MM.1S (cell line): ENCODE data around the gene CFAP58.

Experiments used
- DNase-seq: peaks from one replicate; pipeline ENCODE4 v3.0.0-alpha.2; 2015
- H2AFZ ChIP-seq: fragments of 300-600 bp; sonication (generic); 2 replicates; pipeline ENCODE4 v1.6.0; 2016; ENCODE audit warnings: antibody characterized with exemption, low read length
- H3F3A ChIP-seq: fragments of 300-600 bp; sonication (generic); 2 replicates; pipeline ENCODE4 v1.6.1; 2016; ENCODE audit warnings: mild to moderate bottlenecking, antibody characterized with exemption, low read length, moderate library complexity, mixed read lengths; ENCODE audit not compliant: insufficient read depth
- H3K27ac ChIP-seq: fragments of 300-600 bp; sonication (generic); 2 replicates; pipeline ENCODE4 v1.5.1; 2016; ENCODE audit warnings: mild to moderate bottlenecking, low read length
- H3K27me3 ChIP-seq: fragments of 300-600 bp; sonication (generic); replicated peaks from 2 replicates; pipeline ENCODE4 v1.6.0; 2016; ENCODE audit warnings: low read length; ENCODE audit not compliant: insufficient read depth
- H3K36me3 ChIP-seq: fragments of 300-600 bp; sonication (generic); replicated peaks from 2 replicates; pipeline ENCODE4 v1.6.1; 2016; ENCODE audit warnings: mild to moderate bottlenecking, low read length, mixed read lengths; ENCODE audit not compliant: insufficient read depth
- H3K4me1 ChIP-seq: fragments of 300-600 bp; sonication (generic); 2 replicates; pipeline ENCODE4 v1.6.1; 2016; ENCODE audit warnings: low read length, mixed read lengths
- H3K4me2 ChIP-seq: fragments of 300-600 bp; sonication (generic); 2 replicates; pipeline ENCODE4 v1.6.0; 2016; ENCODE audit warnings: low read depth, low read length
- H3K4me3 ChIP-seq: fragments of 300-600 bp; sonication (generic); 2 replicates; pipeline ENCODE4 v1.5.1; 2016; ENCODE audit warnings: low read length, mixed read lengths
- H3K79me2 ChIP-seq: fragments of 300-600 bp; sonication (generic); 2 replicates; pipeline ENCODE4 v1.6.1; 2016; ENCODE audit warnings: mixed run types, low read length, mixed read lengths
- H3K9ac ChIP-seq: fragments of 300-600 bp; sonication (generic); 2 replicates; pipeline ENCODE4 v1.6.1; 2016; ENCODE audit warnings: low read length, mixed read lengths
- H3K9me2 ChIP-seq: fragments of 300-600 bp; sonication (generic); replicated peaks from 2 replicates; pipeline ENCODE4 v1.6.1; 2016; ENCODE audit warnings: mild to moderate bottlenecking, low read length, mixed read lengths; ENCODE audit not compliant: insufficient read depth
- H3K9me3 ChIP-seq: fragments of 300-600 bp; sonication (generic); replicated peaks from 2 replicates; pipeline ENCODE4 v1.6.1; 2016; ENCODE audit warnings: mild to moderate bottlenecking, low read length, mixed read lengths; ENCODE audit not compliant: insufficient read depth
- H4K20me1 ChIP-seq: fragments of 300-600 bp; sonication (generic); 2 replicates; pipeline ENCODE4 v1.6.1; 2016; ENCODE audit warnings: mild to moderate bottlenecking, low read length, moderate library complexity, mixed read lengths; ENCODE audit not compliant: insufficient read depth
- CTCF ChIP-seq: fragments of 300-600 bp; sonication (generic); IDR thresholded peaks from 2 replicates; pipeline ENCODE4 v1.5.1; 2016; ENCODE audit warnings: antibody characterized with exemption, low read length, mixed read lengths
- EZH2 ChIP-seq: fragments of 300-600 bp; sonication (generic); optimal IDR thresholded peaks from 2 replicates; pipeline ENCODE3; 2017; ENCODE audit warnings: low read depth, mild to moderate bottlenecking, antibody characterized with exemption, low read length, mixed read lengths
- EZH2phosphoT487 ChIP-seq: fragments of 300-600 bp; sonication (generic); IDR thresholded peaks from 2 replicates; pipeline ENCODE4 v1.6.1; 2018; ENCODE audit warnings: antibody characterized with exemption, low read length

CFAP58 gene

GRCh38 chr10:104311184-104311720, 42.4 kb upstream of the CFAP58 start:
- DNase-seq: no peak
- no peaks in the 10 kb centered on the region for H4K20me1 ChIP-seq
- H3K9ac ChIP-seq: no peak overlapping the region
- peaks cover 14% of the 10 kb centered on the region; the same call in 1 of the 2 replicates for H3F3A ChIP-seq
- no peak for TF ChIP-seq EZH2phosphoT487
- TF ChIP-seq EZH2: no peak
- no peak for TF ChIP-seq CTCF
- no peaks in the 10 kb centered on the region for H3K79me2 ChIP-seq
- no peak overlapping the region for H2AFZ ChIP-seq
- no peak overlapping the region for H3K27ac ChIP-seq
- no peaks in the 10 kb centered on the region for H3K9me3 ChIP-seq
- H3K4me3 ChIP-seq: no peak overlapping the region
- peaks cover 17% of the 10 kb centered on the region for H3K4me1 ChIP-seq
- H3K36me3 ChIP-seq: no peaks in the 10 kb centered on the region
- no peak overlapping the region for H3K4me2 ChIP-seq
- no peaks in the 10 kb centered on the region for H3K9me2 ChIP-seq
- H3K27me3 ChIP-seq: no peaks in the 10 kb centered on the region

- no peak for DNase-seq
- Histone ChIP-seq H3K9me2 (no peaks in the 10 kb centered on the region), H3K27ac (no peak overlapping the region), H3F3A (no peaks in the 10 kb centered on the region), H3K4me3 (no peak overlapping the region), H2AFZ (no peak overlapping the region), H3K9ac (no peak overlapping the region), H3K4me1 (no peaks in the 10 kb centered on the region), H3K4me2 (no peak overlapping the region), H3K36me3 (no peaks in the 10 kb centered on the region), H3K9me3 (no peaks in the 10 kb centered on the region), H3K27me3 (no peaks in the 10 kb centered on the region), H3K79me2 (peaks cover 24% of the 10 kb centered on the region), H4K20me1 (no peaks in the 10 kb centered on the region; the same call in 1 of the 2 replicates)
- TF ChIP-seq EZH2: no peak
- TF ChIP-seq EZH2phosphoT487: no peak
- no peak for TF ChIP-seq CTCF
Measured at GRCh38 chr10:104314591-104315485, 38.8 kb upstream of the CFAP58 start.

- TF ChIP-seq EZH2phosphoT487 (no peak), CTCF (no peak), EZH2 (no peak)
- no peaks in the 10 kb centered on the region for H3F3A ChIP-seq
- DNase-seq: no peak
- no peaks in the 10 kb centered on the region for H3K9me2 ChIP-seq
- H3K36me3 ChIP-seq: no peaks in the 10 kb centered on the region
- no peak overlapping the region for H3K27ac ChIP-seq
- no peaks in the 10 kb centered on the region for H3K27me3 ChIP-seq
- H2AFZ ChIP-seq: no peak overlapping the region
- no peak overlapping the region for H3K4me3 ChIP-seq
- no peak overlapping the region for H3K9ac ChIP-seq
- peaks cover 28% of the 10 kb centered on the region for H3K79me2 ChIP-seq
- no peaks in the 10 kb centered on the region for H3K4me1 ChIP-seq
- no peak overlapping the region for H3K4me2 ChIP-seq
- no peaks in the 10 kb centered on the region for H3K9me3 ChIP-seq
- no peaks in the 10 kb centered on the region; the same call in 1 of the 2 replicates for H4K20me1 ChIP-seq
Measured at GRCh38 chr10:104315486-104315921, 38.1 kb upstream of the CFAP58 start.
